ENCODE results near the gene PPP1R13L.

The PPP1R13L gene

GRCh38 chr19:45405435-45406225, 761 bp upstream of the PPP1R13L start:
- DNase-seq, result peak; percentile 93

- DNase-seq, result peak; percentile 47
Observed at GRCh38 chr19:45403781-45404556, 900 bp downstream of the PPP1R13L start.

- DNase-seq, result no peak
Observed at GRCh38 chr19:45403272-45403671, 1.6 kb downstream of the PPP1R13L start.

GRCh38 chr19:45402298-45403061, 2.4 kb downstream of the PPP1R13L start:
- peak; percentile 59 for DNase-seq

GRCh38 chr19:45401815-45402214, 3.1 kb downstream of the PPP1R13L start:
- DNase-seq, result no peak

GRCh38 chr19:45400192-45400591, 4.7 kb downstream of the PPP1R13L start:
- no peak for DNase-seq

GRCh38 chr19:45395821-45396617, 8.8 kb downstream of the PPP1R13L start:
- no peak for DNase-seq

GRCh38 chr19:45391871-45392665, 12.8 kb downstream of the PPP1R13L start:
- DNase-seq, result no peak

GRCh38 chr19:45391346-45391745, 13.5 kb downstream of the PPP1R13L start:
- no peak for DNase-seq

GRCh38 chr19:45385392-45386221, 19.3 kb downstream of the PPP1R13L start:
- DNase-seq, result no peak

- DNase-seq, result no peak
Observed at GRCh38 chr19:45382426-45382825, 22.4 kb downstream of the PPP1R13L start.

GRCh38 chr19:45380107-45380506, 24.8 kb downstream of the PPP1R13L start:
- DNase-seq, result no peak

GRCh38 chr19:45376045-45376724, 28.7 kb downstream of the PPP1R13L start:
- peak; percentile 99 for DNase-seq

GRCh38 chr19:45370410-45371204, 34.3 kb downstream of the PPP1R13L start, which contains the start of gene ERCC2:
Gene ERCC2 (minus strand): TSS chr19:45370573. CDS start chr19:45370540, 33 bp downstream.
- peak; percentile 100 for DNase-seq

- no peak for DNase-seq
Observed at GRCh38 chr19:45368737-45369340, 36.0 kb downstream of the PPP1R13L start.

GRCh38 chr19:45368127-45368526, 36.7 kb downstream of the PPP1R13L start:
- DNase-seq, result no peak

- no peak for DNase-seq
Observed at GRCh38 chr19:45364696-45365095, 40.2 kb downstream of the PPP1R13L start.

- DNase-seq, result no peak
Observed at GRCh38 chr19:45363861-45364459, 40.9 kb downstream of the PPP1R13L start.

Measured in fibroblast of skin of right quadriceps (primary cell).